HG02973 (cell line): ENCODE results near the gene TELO2.
"Not testable (repeated sequence)": the region's sequence is repeated elsewhere in the genome, so short reads cannot be mapped to it uniquely, and the experiment has no call there.

Source experiments
- ATAC-seq: cut with Tn5 transposase; IDR thresholded peaks from one replicate; pipeline ENCODE4 v1.9.1; 2021; ENCODE audit warnings: moderate library complexity; ENCODE audit not compliant: unreplicated experiment

Gene TELO2

DNA sequence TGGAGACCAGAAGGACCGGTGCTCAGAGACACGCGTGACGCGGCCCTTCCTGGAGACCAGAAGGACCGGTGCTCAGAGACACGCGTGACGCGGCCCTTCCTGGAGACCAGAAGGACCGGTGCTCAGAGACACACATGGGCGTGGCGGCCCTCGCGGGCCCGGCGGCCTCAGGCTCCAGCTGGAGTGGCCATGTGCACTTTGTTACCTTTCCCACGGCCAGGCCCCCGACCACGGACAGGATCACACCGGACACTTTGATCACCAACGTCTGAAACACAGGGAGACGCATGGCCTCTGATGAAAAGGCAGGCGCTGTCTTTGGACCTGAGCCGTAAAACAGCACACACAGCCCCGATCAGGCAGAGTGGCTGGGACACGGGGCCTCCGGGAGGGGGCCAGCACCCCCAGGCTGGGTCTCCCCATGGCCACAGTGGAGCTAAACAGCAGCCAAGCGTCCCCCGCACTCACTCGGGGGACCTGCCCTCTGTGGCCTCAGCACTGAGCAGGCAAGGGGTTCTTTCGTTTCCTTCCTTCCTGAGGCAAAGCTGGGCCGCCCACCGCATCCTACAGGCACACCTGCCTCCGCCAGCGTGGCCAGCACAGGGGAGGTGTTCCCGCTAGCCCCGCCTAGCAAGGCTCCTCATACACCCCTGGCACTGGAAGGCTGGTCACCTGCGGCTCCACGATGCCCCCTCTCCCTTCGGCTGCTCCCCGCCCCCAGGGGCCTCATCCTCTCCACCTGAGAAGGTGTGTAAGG is 35.5 kb upstream of the TELO2 start:
- no peak for ATAC-seq

GRCh38 chr16:1458336-1458976 is 34.7 kb upstream of the TELO2 start:
- no peak for ATAC-seq

DNA sequence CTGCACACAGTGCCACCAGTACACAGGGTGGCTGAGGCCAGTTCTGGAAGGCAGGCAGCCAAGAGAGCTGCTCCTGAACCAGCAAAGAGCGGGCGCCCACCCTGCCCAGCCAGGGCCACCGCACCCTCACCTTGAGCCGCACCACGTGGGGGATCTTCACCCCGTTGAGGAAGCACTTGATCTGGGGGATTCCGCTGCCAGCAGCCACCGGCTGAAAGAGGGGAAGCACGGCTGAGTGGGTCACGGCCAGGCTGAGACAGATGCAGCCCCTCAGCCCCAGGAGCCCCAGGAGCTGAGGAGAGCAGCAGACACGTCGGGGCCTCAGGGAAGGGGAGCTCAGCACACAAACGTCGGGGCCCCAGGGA is 34.2 kb upstream of the TELO2 start:
- ATAC-seq: no peak

- ATAC-seq: no peak
Measured at GRCh38 chr16:1459967-1460366, 33.2 kb upstream of the TELO2 start.

DNA sequence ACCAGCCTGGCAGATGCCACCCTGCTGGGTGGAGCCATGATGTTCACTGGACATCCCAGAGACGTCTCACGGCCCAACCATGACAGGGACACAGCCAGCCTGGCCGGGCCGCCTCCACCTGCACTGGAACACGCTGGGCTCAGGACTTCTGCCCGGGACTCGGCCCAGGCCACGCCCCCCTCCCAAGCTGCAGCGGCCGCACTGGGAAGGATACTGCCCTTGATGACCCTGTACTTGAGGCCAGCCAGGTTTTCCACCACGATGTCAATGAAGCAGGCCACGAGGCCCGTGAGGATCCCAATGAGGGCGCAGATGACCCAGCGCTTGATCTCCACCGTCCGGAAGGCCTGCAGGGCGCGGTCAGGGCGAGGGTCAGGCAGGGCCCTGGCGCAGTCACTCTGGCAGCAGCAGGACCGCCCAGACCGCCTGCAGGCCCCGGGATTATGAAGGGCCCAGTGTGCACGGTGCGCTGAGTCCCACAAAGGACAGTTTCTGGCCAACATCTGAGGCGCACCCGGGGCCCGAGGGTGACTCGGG is 32.5 kb upstream of the TELO2 start:
- ATAC-seq: no peak

DNA sequence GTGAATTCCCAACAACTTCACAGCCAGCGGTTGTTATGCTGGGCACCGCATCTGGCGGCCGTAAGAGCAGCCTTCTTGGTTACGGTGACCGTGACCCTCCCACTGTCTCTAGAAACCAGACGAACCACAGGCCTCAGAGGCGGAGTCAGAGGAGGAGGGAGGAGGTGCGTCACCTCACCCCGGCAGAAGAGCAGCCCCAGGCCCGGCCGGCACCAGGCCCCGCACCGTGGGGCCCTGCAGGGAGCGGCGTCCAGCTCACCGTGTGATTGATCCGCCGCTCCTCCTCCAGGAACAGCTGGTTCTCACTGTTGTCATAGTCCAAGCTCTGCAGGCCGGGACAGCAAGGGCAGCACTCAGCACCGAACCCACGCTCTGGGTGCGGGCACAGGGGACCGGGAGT is 32.0 kb upstream of the TELO2 start:
- ATAC-seq: no peak

GRCh38 chr16:1464196-1464893 is 28.8 kb upstream of the TELO2 start:
- ATAC-seq: no peak

DNA sequence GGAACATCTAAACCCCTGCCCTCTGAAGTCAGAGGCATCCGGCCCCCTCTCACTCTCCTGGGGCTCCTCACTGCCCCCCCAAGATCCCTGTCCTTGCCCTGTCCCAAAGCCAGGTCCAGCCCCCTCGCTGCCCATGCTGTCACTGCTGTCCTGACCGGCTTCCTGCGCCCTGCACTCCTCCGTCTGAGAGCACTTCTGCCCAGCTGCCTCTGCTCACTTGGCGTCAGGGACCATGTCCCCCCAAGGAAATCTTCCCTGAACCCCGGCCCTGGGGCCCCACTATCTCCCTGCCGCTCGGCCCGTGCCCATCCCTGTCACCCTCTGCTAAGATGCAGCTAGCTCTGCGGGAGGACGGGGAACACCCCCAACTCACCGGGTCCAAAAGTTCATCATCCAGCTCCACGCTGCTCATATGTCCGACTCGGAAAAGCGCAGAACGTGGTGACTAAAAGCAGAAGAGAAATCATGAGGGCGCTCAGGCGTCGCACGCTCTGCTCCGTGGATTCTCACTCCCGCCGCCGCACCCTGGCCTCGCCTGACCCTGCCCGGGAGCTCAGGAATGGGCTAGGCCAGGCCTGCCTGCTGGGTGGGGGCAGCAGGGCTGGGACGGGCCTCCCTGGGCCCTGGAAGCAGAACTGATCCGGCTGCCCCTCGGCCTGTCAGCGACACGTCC is 28.1 kb upstream of the TELO2 start:
- ATAC-seq: no peak

DNA sequence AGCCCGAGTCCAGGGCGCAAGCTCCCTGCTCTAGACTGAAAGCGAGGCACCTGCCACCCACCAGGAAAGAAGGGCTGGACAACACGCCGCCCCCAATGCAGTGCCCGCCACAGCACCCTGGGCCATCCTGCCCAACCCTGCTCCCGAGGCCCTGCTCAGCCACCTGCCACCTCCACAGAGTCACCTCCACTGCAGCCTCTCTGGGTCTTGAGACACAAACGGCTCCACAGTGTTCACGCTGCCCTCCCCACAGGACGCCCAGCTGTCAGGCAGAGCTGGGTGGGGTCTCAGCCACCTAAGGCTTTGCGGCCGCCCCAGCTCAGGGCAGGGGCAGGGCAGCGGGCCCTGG is 27.6 kb upstream of the TELO2 start:
- ATAC-seq: no peak

DNA sequence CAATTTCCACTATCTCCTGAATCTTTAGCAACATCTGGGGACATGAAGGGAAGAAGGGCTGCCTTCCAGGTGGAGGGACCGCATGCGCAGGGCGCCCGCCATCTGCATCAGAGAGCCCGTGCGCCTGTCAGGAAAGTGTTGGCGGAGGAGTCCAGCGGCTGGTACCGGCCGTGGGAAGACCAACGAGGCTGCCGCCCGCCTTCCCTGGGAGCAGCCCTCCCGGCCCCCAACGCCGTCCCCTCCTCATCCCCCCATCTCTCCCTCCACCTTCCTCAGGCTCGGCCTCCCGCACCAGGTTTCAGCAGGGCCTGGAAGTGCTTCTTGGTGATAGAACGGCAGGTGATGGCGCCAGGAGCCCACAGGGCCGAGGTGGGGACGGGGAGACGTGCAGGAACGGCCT is 27.1 kb upstream of the TELO2 start:
- no peak for ATAC-seq

DNA sequence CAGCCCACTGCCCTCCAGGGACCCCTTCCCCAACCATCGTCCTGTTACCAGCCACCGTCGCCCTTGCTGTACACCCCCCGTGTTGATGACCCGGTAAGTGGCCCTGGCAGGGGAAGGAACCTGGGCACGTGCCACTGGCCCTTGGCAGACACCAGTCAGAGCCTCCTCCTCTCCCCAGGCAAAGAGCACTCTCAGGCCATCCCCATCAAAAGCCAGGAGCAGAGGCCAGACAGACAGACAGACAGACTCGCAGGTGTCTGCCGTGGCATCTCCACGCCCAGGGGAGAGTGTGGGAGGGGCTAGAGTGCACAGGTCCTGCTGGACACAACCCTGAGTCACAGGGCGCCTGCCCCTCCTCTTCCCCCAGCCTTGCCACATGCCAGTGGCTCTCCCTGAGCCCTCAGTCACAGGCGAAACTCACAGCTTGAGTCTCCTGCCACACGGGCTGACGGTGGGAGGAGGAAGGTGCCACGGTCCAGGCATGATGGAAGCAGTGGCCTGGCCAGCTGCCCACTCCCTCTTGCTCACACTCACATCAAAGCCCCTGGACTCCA is 26.1 kb upstream of the TELO2 start:
- ATAC-seq: no peak

- ATAC-seq: no peak
Measured at GRCh38 chr16:1468426-1468810, 24.7 kb upstream of the TELO2 start.

GRCh38 chr16:1469141-1469540 is 24.0 kb upstream of the TELO2 start:
- ATAC-seq: not testable (repeated sequence)

DNA sequence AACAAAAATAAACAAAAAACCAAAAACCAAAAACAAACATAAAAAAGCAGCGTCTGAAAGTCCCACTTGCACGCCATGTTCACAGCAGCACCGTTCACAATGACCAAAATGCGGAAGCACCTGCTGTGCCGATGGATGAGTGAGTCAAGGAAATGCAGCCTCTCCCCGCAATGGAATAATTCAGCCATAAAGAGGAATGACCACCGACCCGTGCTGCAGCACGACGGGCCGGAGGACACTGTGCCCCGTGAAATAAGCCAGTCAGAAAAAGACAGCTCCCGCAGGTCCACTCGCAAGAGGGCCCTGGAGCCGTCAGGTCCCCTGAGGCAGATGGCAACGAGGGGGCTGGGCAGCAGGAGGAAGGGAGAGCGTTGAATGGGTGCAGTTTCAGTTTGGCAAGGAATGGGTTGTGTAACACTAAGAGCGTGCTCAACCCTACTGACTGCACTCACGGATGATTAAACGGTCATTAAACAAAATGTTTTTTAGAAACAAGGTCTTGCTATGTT is 23.4 kb upstream of the TELO2 start:
- ATAC-seq: no peak

- ATAC-seq: no peak
Measured at GRCh38 chr16:1470481-1471251, 22.5 kb upstream of the TELO2 start.

- no peak for ATAC-seq
Measured at GRCh38 chr16:1471569-1472194, 21.5 kb upstream of the TELO2 start.

- no peak for ATAC-seq
Measured at GRCh38 chr16:1472974-1473373, 20.2 kb upstream of the TELO2 start.

GRCh38 chr16:1474082-1474795 is 18.9 kb upstream of the TELO2 start:
- ATAC-seq: peak; percentile 17
